ENCODE data around the gene GSDMA. TPM values are rescaled to one million over a fixed set of nuclear protein-coding genes. Genes with fewer than 3 reads are reported as not detected.
"Not testable (repeated sequence)": the region's sequence is repeated elsewhere in the genome, so short reads cannot be mapped to it uniquely, and the experiment has no call there.

The GSDMA gene
- total RNA-seq, 1 donor from 2014 or later: 0.23 TPM

- no peak overlapping the region for H3K4me3 ChIP-seq (ENCODE audit: low read depth, low read length)
- TF ChIP-seq CTCF (conservative IDR thresholded peaks at IDR 0.05; ENCODE audit: low read depth, low read length): no peak
- DNase-seq (ENCODE audit: low read depth): no peak
These were observed 33.4 kb downstream of the GSDMA start for GRCh38 chr17:39996162-39996561.

GRCh38 chr17:39996800-39997199, 34.0 kb downstream of the GSDMA start:
- TF ChIP-seq CTCF (conservative IDR thresholded peaks at IDR 0.05; ENCODE audit: low read depth, low read length): no peak
- no peak for DNase-seq (ENCODE audit: low read depth)
- H3K4me3 ChIP-seq (ENCODE audit: low read depth, low read length): no peak overlapping the region

GRCh38 chr17:39997543-39997942, 34.7 kb downstream of the GSDMA start:
- TF ChIP-seq CTCF (conservative IDR thresholded peaks at IDR 0.05; ENCODE audit: low read depth, low read length): no peak
- no peak for DNase-seq (ENCODE audit: low read depth)
- no peak overlapping the region for H3K4me3 ChIP-seq (ENCODE audit: low read depth, low read length)

GRCh38 chr17:39999067-39999466, 36.3 kb downstream of the GSDMA start:
- H3K4me3 ChIP-seq (ENCODE audit: low read depth, low read length): no peak overlapping the region
- no peak for DNase-seq (ENCODE audit: low read depth)
- TF ChIP-seq CTCF (conservative IDR thresholded peaks at IDR 0.05; ENCODE audit: low read depth, low read length): no peak

GRCh38 chr17:40000161-40000560, 37.4 kb downstream of the GSDMA start:
- TF ChIP-seq CTCF (conservative IDR thresholded peaks at IDR 0.05; ENCODE audit: low read depth, low read length): no peak
- no peak for DNase-seq (ENCODE audit: low read depth)
- H3K4me3 ChIP-seq (ENCODE audit: low read depth, low read length): no peak overlapping the region

- H3K4me3 ChIP-seq (ENCODE audit: low read depth, low read length); DNase-seq (ENCODE audit: low read depth): not testable (repeated sequence)
These were observed 38.5 kb downstream of the GSDMA start for GRCh38 chr17:40001335-40001734.

GRCh38 chr17:40004072-40004471, 41.3 kb downstream of the GSDMA start:
- TF ChIP-seq CTCF (conservative IDR thresholded peaks at IDR 0.05; ENCODE audit: low read depth, low read length): no peak
- H3K4me3 ChIP-seq (ENCODE audit: low read depth, low read length): no peak overlapping the region
- no peak for DNase-seq (ENCODE audit: low read depth)

GRCh38 chr17:40004712-40005111, 41.9 kb downstream of the GSDMA start:
- H3K4me3 ChIP-seq (ENCODE audit: low read depth, low read length): no peak overlapping the region
- no peak for DNase-seq (ENCODE audit: low read depth)
- TF ChIP-seq CTCF (conservative IDR thresholded peaks at IDR 0.05; ENCODE audit: low read depth, low read length): no peak
